Fibroblast of peridontal ligament (primary cell): Measurements from ENCODE around the gene ZNF205.
"Not testable (repeated sequence)": the region's sequence is repeated elsewhere in the genome, so short reads cannot be mapped to it uniquely, and the experiment has no call there.

Source experiments
- DNase-seq: peaks from one replicate; pipeline ENCODE4 v3.0.0-alpha.2; 2010; ENCODE audit errors: extremely low read depth

ZNF205 gene

GRCh38 chr16:3131755-3132377 lies 19.5 kb downstream of the ZNF205 start:
- DNase-seq, result no peak

- DNase-seq, result no peak
Observed at GRCh38 chr16:3133844-3134243, 21.5 kb downstream of the ZNF205 start.

- DNase-seq, result peak; percentile 97
Observed at GRCh38 chr16:3134338-3135125, 22.1 kb downstream of the ZNF205 start, which contains the start of gene ZNF213. Gene ZNF213 (plus strand): TSS chr16:3135029. CDS start chr16:3137281, 2,252 bp downstream.

GRCh38 chr16:3135126-3135715 lies 22.8 kb downstream of the ZNF205 start:
- no peak for DNase-seq

- DNase-seq, result no peak
Observed at GRCh38 chr16:3137267-3137666, 24.9 kb downstream of the ZNF205 start.

GRCh38 chr16:3138342-3138741 lies 26.0 kb downstream of the ZNF205 start:
- no peak for DNase-seq

- no peak for DNase-seq
Observed at GRCh38 chr16:3138823-3139426, 26.5 kb downstream of the ZNF205 start.

- not testable (repeated sequence) for DNase-seq
Observed at GRCh38 chr16:3139561-3139960, 27.2 kb downstream of the ZNF205 start.

- no peak for DNase-seq
Observed at GRCh38 chr16:3140603-3141427, 28.4 kb downstream of the ZNF205 start.

- no peak for DNase-seq
Observed at GRCh38 chr16:3141781-3142311, 29.5 kb downstream of the ZNF205 start.

GRCh38 chr16:3142327-3142726 lies 29.9 kb downstream of the ZNF205 start:
- DNase-seq, result no peak

GRCh38 chr16:3142770-3143169 lies 30.4 kb downstream of the ZNF205 start:
- no peak for DNase-seq

GRCh38 chr16:3143189-3143588 lies 30.8 kb downstream of the ZNF205 start:
- no peak for DNase-seq

- DNase-seq, result no peak
Observed at GRCh38 chr16:3143598-3144320, 31.4 kb downstream of the ZNF205 start.

GRCh38 chr16:3144321-3144983 lies 32.1 kb downstream of the ZNF205 start:
- no peak for DNase-seq

GRCh38 chr16:3145151-3145550 lies 32.8 kb downstream of the ZNF205 start:
- DNase-seq, result no peak

GRCh38 chr16:3145660-3146059 lies 33.3 kb downstream of the ZNF205 start:
- no peak for DNase-seq

- no peak for DNase-seq
Observed at GRCh38 chr16:3147046-3147756, 34.8 kb downstream of the ZNF205 start.

- no peak for DNase-seq
Observed at GRCh38 chr16:3147757-3148104, 35.3 kb downstream of the ZNF205 start.
